ENCODE data around the gene TUBG1. TPM values are rescaled to one million over a fixed set of nuclear protein-coding genes. Genes with fewer than 3 reads are reported as not detected.
"Not testable (repeated sequence)": the region's sequence is repeated elsewhere in the genome, so short reads cannot be mapped to it uniquely, and the experiment has no call there.

Gene TUBG1
- polyA plus RNA-seq, 1 donor (not counting 4 experiments of a cell fraction or from before 2014, with no cell fraction given): 54.8 TPM

DNA sequence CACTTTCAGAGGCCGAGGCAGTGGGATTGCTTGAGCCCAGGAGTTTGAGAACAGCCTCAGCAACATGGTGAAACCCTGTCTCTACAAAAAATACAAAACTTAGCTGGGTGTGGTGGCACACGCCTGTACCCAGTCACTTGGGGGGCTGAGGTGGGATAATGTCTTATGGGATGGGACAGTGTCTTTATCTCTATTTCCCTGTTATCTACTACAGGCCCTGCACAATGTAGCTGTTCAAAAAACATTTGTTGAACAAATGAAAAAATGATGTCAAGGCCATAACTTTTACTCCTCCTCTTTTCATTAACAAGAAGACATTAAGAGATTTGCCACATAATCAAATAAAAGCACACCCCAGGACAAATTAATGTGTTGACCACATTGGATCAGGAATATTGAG is 13.8 kb downstream of the TUBG1 start:
- no peaks in the 10 kb centered on the region for H3K79me2 ChIP-seq (ENCODE audit: control insufficient read depth, insufficient read depth, low read length)
- H3K4me1 ChIP-seq (ENCODE audit: control insufficient read depth, extremely low read depth, insufficient read depth, low read length): peaks cover 17% of the 10 kb centered on the region
- no peaks in the 10 kb centered on the region for H4K20me1 ChIP-seq (ENCODE audit: control insufficient read depth, extremely low read depth, insufficient read depth, low read length)
- H3K9ac ChIP-seq (ENCODE audit: control insufficient read depth, extremely low read depth, insufficient read depth, low read length): no peak overlapping the region
- H3K36me3 ChIP-seq (ENCODE audit: control insufficient read depth in 2 of 2, extremely low read depth in 1 of 2, insufficient read depth in 2 of 2, low read length in 2 of 2): no peaks in the 10 kb centered on the region
- DNase-seq (ENCODE audit: low read depth, low spot score) (no peak), FAIRE-seq (no peak)
- no peak overlapping the region for H3K4me2 ChIP-seq (ENCODE audit: control insufficient read depth, extremely low read depth, insufficient read depth, low read depth, low read length)
- H3K27me3 ChIP-seq (ENCODE audit: control insufficient read depth, extremely low read depth, insufficient read depth, low read length): no peaks in the 10 kb centered on the region
- TF ChIP-seq EZH2 (IDR thresholded peaks at IDR 0.05; ENCODE audit: low read length): no peak
- TF ChIP-seq, protein P1, sequence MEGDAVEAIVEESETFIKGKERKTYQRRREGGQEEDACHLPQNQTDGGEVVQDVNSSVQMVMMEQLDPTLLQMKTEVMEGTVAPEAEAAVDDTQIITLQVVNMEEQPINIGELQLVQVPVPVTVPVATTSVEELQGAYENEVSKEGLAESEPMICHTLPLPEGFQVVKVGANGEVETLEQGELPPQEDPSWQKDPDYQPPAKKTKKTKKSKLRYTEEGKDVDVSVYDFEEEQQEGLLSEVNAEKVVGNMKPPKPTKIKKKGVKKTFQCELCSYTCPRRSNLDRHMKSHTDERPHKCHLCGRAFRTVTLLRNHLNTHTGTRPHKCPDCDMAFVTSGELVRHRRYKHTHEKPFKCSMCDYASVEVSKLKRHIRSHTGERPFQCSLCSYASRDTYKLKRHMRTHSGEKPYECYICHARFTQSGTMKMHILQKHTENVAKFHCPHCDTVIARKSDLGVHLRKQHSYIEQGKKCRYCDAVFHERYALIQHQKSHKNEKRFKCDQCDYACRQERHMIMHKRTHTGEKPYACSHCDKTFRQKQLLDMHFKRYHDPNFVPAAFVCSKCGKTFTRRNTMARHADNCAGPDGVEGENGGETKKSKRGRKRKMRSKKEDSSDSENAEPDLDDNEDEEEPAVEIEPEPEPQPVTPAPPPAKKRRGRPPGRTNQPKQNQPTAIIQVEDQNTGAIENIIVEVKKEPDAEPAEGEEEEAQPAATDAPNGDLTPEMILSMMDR (optimal IDR thresholded peaks at IDR 0.05 in 1 of 3, IDR thresholded peaks at IDR 0.05 in 1 of 3, conservative IDR thresholded peaks at IDR 0.05 in 1 of 3; ENCODE audit: extremely low read depth in 1 of 3, insufficient read depth in 2 of 3, low read length in 3 of 3): no peak
- dilution Hi-C loops (cut with MboI; ENCODE audit: extremely low pct_ligation_motif_present, low sequenced_read_pairs): no loop called here
- no peak overlapping the region for H3K27ac ChIP-seq (ENCODE audit: control insufficient read depth, insufficient read depth, low read length)
- H2AFZ ChIP-seq (ENCODE audit: control insufficient read depth, low read length): no peak overlapping the region
- no peak overlapping the region for H3K4me3 ChIP-seq (ENCODE audit: control insufficient read depth in 2 of 3, extremely low read depth in 1 of 3, insufficient read depth in 2 of 3, low read depth in 1 of 3, low read length in 3 of 3)
- H3K9me3 ChIP-seq (ENCODE audit: control insufficient read depth, low read depth, low read length): no peaks in the 10 kb centered on the region
- peaks cover 5% of the 10 kb centered on the region for H3K9me1 ChIP-seq (ENCODE audit: control insufficient read depth, extremely low read depth, insufficient read depth, low read length)

DNA sequence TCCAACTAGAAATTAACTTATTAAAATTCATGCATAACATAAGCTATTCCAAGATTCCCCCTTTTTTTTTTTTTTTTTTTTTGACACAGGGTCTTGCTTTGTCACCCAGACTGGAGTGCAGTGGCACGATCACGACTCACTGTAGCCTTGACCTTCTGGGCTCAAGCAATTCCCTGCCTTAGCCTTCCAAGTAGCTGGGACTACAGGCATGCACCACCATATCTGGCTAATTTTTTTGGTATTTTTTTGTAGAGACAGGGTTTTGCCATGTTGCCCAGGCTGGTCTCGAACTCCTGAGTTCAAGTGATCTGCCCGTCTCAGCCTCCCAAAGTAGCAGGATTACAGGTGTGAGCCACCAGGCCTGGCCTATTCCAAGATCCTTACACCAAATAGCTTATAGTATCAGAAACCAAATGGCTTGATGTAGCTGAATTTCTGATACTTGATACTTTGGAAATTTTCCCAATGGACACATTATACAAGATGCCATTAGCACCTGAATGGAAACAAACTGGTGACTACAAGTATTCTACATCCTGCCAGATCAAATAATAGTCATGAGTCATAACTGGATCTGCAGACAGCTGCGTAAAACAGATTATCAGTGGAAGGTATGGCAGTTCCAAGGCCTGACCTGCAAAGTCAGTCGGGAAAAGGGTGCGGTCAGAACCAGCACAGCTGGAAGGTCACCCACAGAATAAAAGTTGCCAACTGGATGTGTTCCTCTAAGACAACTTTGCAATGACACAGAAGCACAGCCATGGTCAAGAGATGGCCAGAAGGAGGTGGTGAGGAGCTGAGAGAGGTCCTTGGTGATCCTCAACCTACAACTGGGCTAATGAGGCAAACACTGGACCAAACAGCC is 14.5 kb downstream of the TUBG1 start:
- Histone ChIP-seq H3K27me3 (ENCODE audit: control insufficient read depth, extremely low read depth, insufficient read depth, low read length) (no peaks in the 10 kb centered on the region), H3K9me1 (ENCODE audit: control insufficient read depth, extremely low read depth, insufficient read depth, low read length) (peaks cover 3% of the 10 kb centered on the region), H3K36me3 (ENCODE audit: control insufficient read depth in 2 of 2, extremely low read depth in 1 of 2, insufficient read depth in 2 of 2, low read length in 2 of 2) (no peaks in the 10 kb centered on the region), H3K4me2 (ENCODE audit: control insufficient read depth, extremely low read depth, insufficient read depth, low read depth, low read length) (peak overlapping the region; percentile 60), H2AFZ (ENCODE audit: control insufficient read depth, low read length) (peak overlapping the region; percentile 69), H4K20me1 (ENCODE audit: control insufficient read depth, extremely low read depth, insufficient read depth, low read length) (no peaks in the 10 kb centered on the region), H3K9ac (ENCODE audit: control insufficient read depth, extremely low read depth, insufficient read depth, low read length) (no peak overlapping the region), H3K9me3 (ENCODE audit: control insufficient read depth, low read depth, low read length) (no peaks in the 10 kb centered on the region), H3K4me3 (ENCODE audit: control insufficient read depth in 2 of 3, extremely low read depth in 1 of 3, insufficient read depth in 2 of 3, low read depth in 1 of 3, low read length in 3 of 3) (peak overlapping the region in 1 of 3 experiments; percentile 13), H3K27ac (ENCODE audit: control insufficient read depth, insufficient read depth, low read length) (peak overlapping the region; percentile 49), H3K79me2 (ENCODE audit: control insufficient read depth, insufficient read depth, low read length) (no peaks in the 10 kb centered on the region), H3K4me1 (ENCODE audit: control insufficient read depth, extremely low read depth, insufficient read depth, low read length) (peaks cover 12% of the 10 kb centered on the region)
- peak; percentile 71 for DNase-seq (ENCODE audit: low read depth, low spot score)
- peak; percentile 84 for FAIRE-seq
- dilution Hi-C loops (cut with MboI; ENCODE audit: extremely low pct_ligation_motif_present, low sequenced_read_pairs): no loop called here
- TF ChIP-seq, protein P1 (optimal IDR thresholded peaks at IDR 0.05 in 1 of 3, IDR thresholded peaks at IDR 0.05 in 1 of 3, conservative IDR thresholded peaks at IDR 0.05 in 1 of 3; ENCODE audit: extremely low read depth in 1 of 3, insufficient read depth in 2 of 3, low read length in 3 of 3): peak in 2 of 3 experiments; percentile 23 to 37
- no peak for TF ChIP-seq EZH2 (IDR thresholded peaks at IDR 0.05; ENCODE audit: low read length)

DNA sequence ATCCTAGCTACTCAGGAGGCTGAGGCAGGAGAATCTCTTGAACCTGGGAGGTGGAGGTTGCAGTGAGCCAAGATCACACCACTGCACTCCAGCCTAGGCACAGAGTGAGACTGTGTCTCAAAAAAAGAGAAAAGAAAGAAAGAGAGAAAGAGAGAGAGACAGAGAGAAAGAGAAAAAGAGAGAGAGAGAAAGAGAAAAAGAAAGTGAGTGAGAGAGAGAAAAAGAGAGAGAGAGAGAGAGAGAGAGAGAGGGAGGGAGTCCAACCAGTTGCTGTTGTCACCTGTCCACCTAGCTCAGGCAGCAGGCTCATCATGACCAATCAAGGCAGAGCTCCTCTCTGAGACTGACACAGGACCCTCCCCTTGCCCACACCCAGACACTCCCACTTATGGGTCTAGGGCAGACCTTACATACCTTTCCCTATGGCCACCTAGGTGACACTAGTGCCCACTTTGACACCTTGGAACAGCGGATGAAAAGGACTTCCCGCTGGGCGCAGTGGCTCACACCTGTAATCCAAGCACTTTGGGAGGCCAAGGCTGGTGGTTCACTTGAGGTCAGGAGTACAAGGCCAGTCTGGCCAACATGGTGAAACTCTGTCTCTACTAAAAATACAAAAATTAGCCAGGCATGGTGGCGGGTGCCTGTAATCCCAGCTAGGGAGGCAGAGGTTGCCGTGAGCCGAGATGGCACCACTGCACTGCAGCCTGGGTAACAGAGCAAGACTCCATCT is 17.7 kb downstream of the TUBG1 start:
- FAIRE-seq; H3K9ac ChIP-seq (ENCODE audit: control insufficient read depth, extremely low read depth, insufficient read depth, low read length); DNase-seq (ENCODE audit: low read depth, low spot score); H3K9me1 ChIP-seq (ENCODE audit: control insufficient read depth, extremely low read depth, insufficient read depth, low read length); H2AFZ ChIP-seq (ENCODE audit: control insufficient read depth, low read length); H3K27me3 ChIP-seq (ENCODE audit: control insufficient read depth, extremely low read depth, insufficient read depth, low read length); H3K36me3 ChIP-seq (ENCODE audit: control insufficient read depth in 2 of 2, extremely low read depth in 1 of 2, insufficient read depth in 2 of 2, low read length in 2 of 2); H4K20me1 ChIP-seq (ENCODE audit: control insufficient read depth, extremely low read depth, insufficient read depth, low read length); H3K4me2 ChIP-seq (ENCODE audit: control insufficient read depth, extremely low read depth, insufficient read depth, low read depth, low read length); H3K79me2 ChIP-seq (ENCODE audit: control insufficient read depth, insufficient read depth, low read length); H3K4me3 ChIP-seq (ENCODE audit: control insufficient read depth in 2 of 3, extremely low read depth in 1 of 3, insufficient read depth in 2 of 3, low read depth in 1 of 3, low read length in 3 of 3); dilution Hi-C loops (cut with MboI; ENCODE audit: extremely low pct_ligation_motif_present, low sequenced_read_pairs); H3K27ac ChIP-seq (ENCODE audit: control insufficient read depth, insufficient read depth, low read length); H3K9me3 ChIP-seq (ENCODE audit: control insufficient read depth, low read depth, low read length): not testable (repeated sequence)
- peaks cover 21% of the 10 kb centered on the region for H3K4me1 ChIP-seq (ENCODE audit: control insufficient read depth, extremely low read depth, insufficient read depth, low read length)

Data from keratinocyte (primary cell).